Stimulated activated CD4-positive, alpha-beta T cell treated with anti-CD3 and anti-CD28 coated beads, TNF-alpha, amount 100 ng/mL, for 24 hours (primary cell): ENCODE data around the gene ITPK1.

Source experiments
- DNase-seq, 3 experiments: peaks; one replicate each; pipeline ENCODE4 v3.0.0-alpha.2; 2020; ENCODE audit warnings: low read depth in 3 of 3

Gene ITPK1

GRCh38 chr14:92926180-92926845 lies 189.4 kb downstream of the ITPK1 start:
- no peak for DNase-seq

GRCh38 chr14:92925446-92925845 lies 190.3 kb downstream of the ITPK1 start:
- no peak for DNase-seq

GRCh38 chr14:92924247-92924646 lies 191.5 kb downstream of the ITPK1 start:
- DNase-seq, result no peak

GRCh38 chr14:92923744-92924103 lies 192.0 kb downstream of the ITPK1 start:
- no peak for DNase-seq

GRCh38 chr14:92922883-92923743 lies 192.6 kb downstream of the ITPK1 start, which contains the start of gene CHGA:
Gene CHGA (plus strand): TSS chr14:92923150. CDS start chr14:92923360, 210 bp downstream.
- DNase-seq, result peak in 1 of 3 experiments; percentile 35

GRCh38 chr14:92922155-92922735 lies 193.5 kb downstream of the ITPK1 start:
- no peak for DNase-seq

- no peak for DNase-seq
These were observed 195.7 kb downstream of the ITPK1 start for GRCh38 chr14:92920001-92920400.

GRCh38 chr14:92917956-92918355 lies 197.8 kb downstream of the ITPK1 start:
- no peak for DNase-seq

GRCh38 chr14:92917041-92917940 lies 198.4 kb downstream of the ITPK1 start:
- DNase-seq, result no peak

- no peak for DNase-seq
These were observed 199.5 kb downstream of the ITPK1 start for GRCh38 chr14:92916201-92916600.

- peak in 1 of 3 experiments; percentile 35 for DNase-seq
These were observed 201.6 kb downstream of the ITPK1 start for GRCh38 chr14:92914087-92914656.

- DNase-seq, result no peak
These were observed 208.3 kb downstream of the ITPK1 start for GRCh38 chr14:92907316-92907911.

GRCh38 chr14:92906823-92907222 lies 208.9 kb downstream of the ITPK1 start:
- no peak for DNase-seq

GRCh38 chr14:92906420-92906819 lies 209.3 kb downstream of the ITPK1 start:
- DNase-seq, result no peak

- no peak for DNase-seq
These were observed 210.1 kb downstream of the ITPK1 start for GRCh38 chr14:92905667-92906066.

GRCh38 chr14:92903359-92903758 lies 212.4 kb downstream of the ITPK1 start:
- no peak for DNase-seq

- DNase-seq, result no peak
These were observed 213.0 kb downstream of the ITPK1 start for GRCh38 chr14:92902726-92903125.

- no peak for DNase-seq
These were observed 213.5 kb downstream of the ITPK1 start for GRCh38 chr14:92902191-92902590.

GRCh38 chr14:92900660-92901059 lies 215.1 kb downstream of the ITPK1 start:
- no peak for DNase-seq

- no peak for DNase-seq
These were observed 217.1 kb downstream of the ITPK1 start for GRCh38 chr14:92898566-92899131.
